Fibroblast of skin of scalp (primary cell): ENCODE results near the gene PLXDC2.

Source experiments
- DNase-seq: peaks from one replicate; pipeline ENCODE4 v3.0.0-alpha.2; 2013

PLXDC2 gene

GRCh38 chr10:20281579-20281978, 465.3 kb downstream of the PLXDC2 start:
- DNase-seq: no peak

- DNase-seq: no peak
Measured at GRCh38 chr10:20287586-20287985, 471.4 kb downstream of the PLXDC2 start.

GRCh38 chr10:20288060-20288459, 471.8 kb downstream of the PLXDC2 start:
- no peak for DNase-seq

GRCh38 chr10:20289070-20289828, 473.0 kb downstream of the PLXDC2 start:
- no peak for DNase-seq

- no peak for DNase-seq
Measured at GRCh38 chr10:20298417-20298816, 482.2 kb downstream of the PLXDC2 start.

- DNase-seq: peak; percentile 45
Measured at GRCh38 chr10:20299034-20299736, 483.0 kb downstream of the PLXDC2 start.

GRCh38 chr10:20300735-20301134, 484.5 kb downstream of the PLXDC2 start:
- no peak for DNase-seq

GRCh38 chr10:20302033-20302432, 485.8 kb downstream of the PLXDC2 start:
- DNase-seq: no peak

- DNase-seq: no peak
Measured at GRCh38 chr10:20303453-20304152, 487.4 kb downstream of the PLXDC2 start.

GRCh38 chr10:20313665-20314064, 497.4 kb downstream of the PLXDC2 start:
- no peak for DNase-seq

- DNase-seq: no peak
Measured at GRCh38 chr10:20314431-20314830, 498.2 kb downstream of the PLXDC2 start.

- DNase-seq: no peak
Measured at GRCh38 chr10:20327954-20328353, 511.7 kb downstream of the PLXDC2 start.

GRCh38 chr10:20330246-20330645, 514.0 kb downstream of the PLXDC2 start:
- DNase-seq: no peak

- no peak for DNase-seq
Measured at GRCh38 chr10:20334559-20334958, 518.3 kb downstream of the PLXDC2 start.
